Measurements from ENCODE around the gene STX4.

STX4 gene

DNA sequence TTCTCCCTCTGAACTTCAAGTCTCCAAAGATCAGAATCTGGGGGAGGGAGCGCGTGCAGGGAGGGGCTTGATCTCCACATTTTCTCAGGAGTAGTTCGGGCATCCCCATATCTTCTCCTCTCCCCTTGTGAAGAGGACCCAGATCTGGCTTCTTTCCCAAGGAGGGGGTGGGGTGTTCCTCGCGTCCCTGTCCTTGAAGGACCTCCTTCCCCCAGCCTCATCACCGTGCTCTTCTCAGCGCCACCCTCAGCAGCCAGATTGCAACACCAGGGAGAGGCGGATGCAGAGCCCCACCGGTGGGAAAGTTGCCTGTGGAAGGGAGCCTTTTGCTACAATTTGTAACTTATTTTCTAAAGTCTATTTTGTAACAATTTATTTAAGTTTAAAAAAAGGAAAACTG, 49.7 kb downstream of the STX4 start:
- Histone ChIP-seq H3K27me3 (ENCODE audit: insufficient read depth, low read depth) (no peaks in the 10 kb centered on the region), H2AFZ (ENCODE audit: low read depth) (no peak overlapping the region), H4K20me1 (ENCODE audit: insufficient read depth) (no peaks in the 10 kb centered on the region), H3K79me2 (ENCODE audit: insufficient read depth, low read depth) (0 out of 2 replicates have a peak, but pooled peaks cover 3% of the 10 kb centered on the region), H3K4me1 (ENCODE audit: low read depth, poor library complexity, severe bottlenecking) (no peaks in the 10 kb centered on the region), H3K4me3 (IDR thresholded peaks at IDR 0.05; ENCODE audit: insufficient read depth, low read depth, low read length) (no peak overlapping the region), H3K4me2 (no peak overlapping the region), H3K9ac (no peak overlapping the region), H3K36me3 (ENCODE audit: insufficient read depth) (no peaks in the 10 kb centered on the region; the same call in 1 of the 2 replicates), H3K27ac (no peak overlapping the region)
- TF ChIP-seq CTCF (conservative IDR thresholded peaks at IDR 0.05; ENCODE audit: low read depth, low read length) = no peak

- H3K36me3 ChIP-seq (ENCODE audit: insufficient read depth) = no peaks in the 10 kb centered on the region; the same call in 1 of the 2 replicates
- TF ChIP-seq CTCF (conservative IDR thresholded peaks at IDR 0.05; ENCODE audit: low read depth, low read length) = no peak
Observed at GRCh38 chr16:31083556-31083955, 50.2 kb downstream of the STX4 start.

GRCh38 chr16:31083981-31084380, 50.6 kb downstream of the STX4 start:
- no peaks in the 10 kb centered on the region for H3K4me1 ChIP-seq (ENCODE audit: low read depth, poor library complexity, severe bottlenecking)
- H2AFZ ChIP-seq (ENCODE audit: low read depth) = no peak overlapping the region
- no peak overlapping the region for H3K27ac ChIP-seq
- H3K79me2 ChIP-seq (ENCODE audit: insufficient read depth, low read depth) = no peaks in the 10 kb centered on the region
- H4K20me1 ChIP-seq (ENCODE audit: insufficient read depth) = no peaks in the 10 kb centered on the region
- no peaks in the 10 kb centered on the region for H3K27me3 ChIP-seq (ENCODE audit: insufficient read depth, low read depth)
- no peak overlapping the region for H3K9ac ChIP-seq
- no peaks in the 10 kb centered on the region; the same call in 1 of the 2 replicates for H3K36me3 ChIP-seq (ENCODE audit: insufficient read depth)
- TF ChIP-seq CTCF (conservative IDR thresholded peaks at IDR 0.05; ENCODE audit: low read depth, low read length) = no peak
- no peak overlapping the region for H3K4me2 ChIP-seq
- H3K4me3 ChIP-seq (IDR thresholded peaks at IDR 0.05; ENCODE audit: insufficient read depth, low read depth, low read length) = no peak overlapping the region

More at GRCh38 chr16:31083556-31083955, 50.2 kb downstream of the STX4 start:
- no peak overlapping the region for H3K9ac ChIP-seq
- no peaks in the 10 kb centered on the region for H3K79me2 ChIP-seq (ENCODE audit: insufficient read depth, low read depth)
- no peaks in the 10 kb centered on the region for H3K4me1 ChIP-seq (ENCODE audit: low read depth, poor library complexity, severe bottlenecking)
- H4K20me1 ChIP-seq (ENCODE audit: insufficient read depth) = no peaks in the 10 kb centered on the region
- no peak overlapping the region for H3K27ac ChIP-seq
- H3K27me3 ChIP-seq (ENCODE audit: insufficient read depth, low read depth) = no peaks in the 10 kb centered on the region
- no peak overlapping the region for H3K4me3 ChIP-seq (IDR thresholded peaks at IDR 0.05; ENCODE audit: insufficient read depth, low read depth, low read length)
- H3K4me2 ChIP-seq = no peak overlapping the region
- no peak overlapping the region for H2AFZ ChIP-seq (ENCODE audit: low read depth)

GRCh38 chr16:31084584-31085302, 51.4 kb downstream of the STX4 start:
- H3K27me3 ChIP-seq (ENCODE audit: insufficient read depth, low read depth) = no peaks in the 10 kb centered on the region
- no peak overlapping the region for H2AFZ ChIP-seq (ENCODE audit: low read depth)
- H4K20me1 ChIP-seq (ENCODE audit: insufficient read depth) = no peaks in the 10 kb centered on the region
- no peak overlapping the region for H3K4me3 ChIP-seq (IDR thresholded peaks at IDR 0.05; ENCODE audit: insufficient read depth, low read depth, low read length)
- H3K4me1 ChIP-seq (ENCODE audit: low read depth, poor library complexity, severe bottlenecking) = no peaks in the 10 kb centered on the region
- H3K36me3 ChIP-seq (ENCODE audit: insufficient read depth) = no peaks in the 10 kb centered on the region; the same call in 1 of the 2 replicates
- H3K4me2 ChIP-seq = no peak overlapping the region
- H3K79me2 ChIP-seq (ENCODE audit: insufficient read depth, low read depth) = no peaks in the 10 kb centered on the region
- TF ChIP-seq CTCF (conservative IDR thresholded peaks at IDR 0.05; ENCODE audit: low read depth, low read length) = no peak
- H3K27ac ChIP-seq = no peak overlapping the region
- H3K9ac ChIP-seq = no peak overlapping the region

Measured in KMS-11 (cell line).